ELF-1 (cell line): Measurements from ENCODE around the gene SPATA46.
"Not testable (repeated sequence)": the region's sequence is repeated elsewhere in the genome, so short reads cannot be mapped to it uniquely, and the experiment has no call there.

ENCODE experiments used
- DNase-seq: peaks from one replicate; pipeline ENCODE4 v3.0.0-alpha.2; 2016; ENCODE audit warnings: low read depth, low spot score

Gene SPATA46

GRCh38 chr1:162357681-162358266, 18.9 kb downstream of the SPATA46 start:
- DNase-seq = peak; percentile 44

- DNase-seq = no peak
Observed at GRCh38 chr1:162353702-162354101, 23.0 kb downstream of the SPATA46 start.

- DNase-seq = no peak
Observed at GRCh38 chr1:162353078-162353477, 23.6 kb downstream of the SPATA46 start.

GRCh38 chr1:162351874-162352273, 24.8 kb downstream of the SPATA46 start:
- DNase-seq = not testable (repeated sequence)

- DNase-seq = no peak
Observed at GRCh38 chr1:162351246-162351842, 25.3 kb downstream of the SPATA46 start.

- DNase-seq = peak; percentile 42
Observed at GRCh38 chr1:162349635-162350330, 26.9 kb downstream of the SPATA46 start.

- DNase-seq = no peak
Observed at GRCh38 chr1:162347281-162347680, 29.4 kb downstream of the SPATA46 start.

- DNase-seq = no peak
Observed at GRCh38 chr1:162343470-162343869, 33.2 kb downstream of the SPATA46 start.

- no peak for DNase-seq
Observed at GRCh38 chr1:162342452-162342983, 34.1 kb downstream of the SPATA46 start.

- no peak for DNase-seq
Observed at GRCh38 chr1:162336621-162337285, 39.9 kb downstream of the SPATA46 start.

GRCh38 chr1:162335126-162335525, 41.5 kb downstream of the SPATA46 start:
- DNase-seq = no peak

- no peak for DNase-seq
Observed at GRCh38 chr1:162333991-162334390, 42.7 kb downstream of the SPATA46 start.

GRCh38 chr1:162329826-162330225, 46.8 kb downstream of the SPATA46 start:
- DNase-seq = no peak

- DNase-seq = no peak
Observed at GRCh38 chr1:162328512-162328911, 48.1 kb downstream of the SPATA46 start.

GRCh38 chr1:162327788-162328165, 48.9 kb downstream of the SPATA46 start:
- no peak for DNase-seq

- DNase-seq = no peak
Observed at GRCh38 chr1:162327144-162327787, 49.4 kb downstream of the SPATA46 start.

- no peak for DNase-seq
Observed at GRCh38 chr1:162326559-162326958, 50.1 kb downstream of the SPATA46 start.

- no peak for DNase-seq
Observed at GRCh38 chr1:162324396-162324795, 52.3 kb downstream of the SPATA46 start.
